GM21576 (cell line): ENCODE data around the gene RBM24.

Source experiments
- ATAC-seq: cut with Tn5 transposase; IDR thresholded peaks from one replicate; pipeline ENCODE4 v1.9.1; 2021; ENCODE audit warnings: mild to moderate bottlenecking, moderate library complexity; ENCODE audit not compliant: unreplicated experiment

RBM24 gene

GRCh38 chr6:17281100-17281496 lies at the start of gene RBM24:
TSS of gene RBM24 (plus strand) at chr6:17281361. CDS start at chr6:17281582, 221 bp downstream.
- ATAC-seq = no peak

GRCh38 chr6:17233531-17233930 lies 47.6 kb upstream of the RBM24 start:
- ATAC-seq = no peak

- no peak for ATAC-seq
Measured at GRCh38 chr6:17237246-17237645, 43.9 kb upstream of the RBM24 start.

- ATAC-seq = no peak
Measured at GRCh38 chr6:17239260-17239659, 41.9 kb upstream of the RBM24 start.

- no peak for ATAC-seq
Measured at GRCh38 chr6:17240803-17241500, 40.2 kb upstream of the RBM24 start.

- ATAC-seq = no peak
Measured at GRCh38 chr6:17242087-17242486, 39.1 kb upstream of the RBM24 start.

- ATAC-seq = no peak
Measured at GRCh38 chr6:17250237-17250636, 30.9 kb upstream of the RBM24 start.

- ATAC-seq = no peak
Measured at GRCh38 chr6:17251953-17252352, 29.2 kb upstream of the RBM24 start.

GRCh38 chr6:17258749-17259148 lies 22.4 kb upstream of the RBM24 start:
- no peak for ATAC-seq

- ATAC-seq = no peak
Measured at GRCh38 chr6:17265570-17265969, 15.6 kb upstream of the RBM24 start.

- no peak for ATAC-seq
Measured at GRCh38 chr6:17267566-17267965, 13.6 kb upstream of the RBM24 start.

GRCh38 chr6:17268114-17268513 lies 13.0 kb upstream of the RBM24 start:
- no peak for ATAC-seq

GRCh38 chr6:17269840-17270239 lies 11.3 kb upstream of the RBM24 start:
- no peak for ATAC-seq

- ATAC-seq = no peak
Measured at GRCh38 chr6:17271628-17272027, 9.5 kb upstream of the RBM24 start.

- no peak for ATAC-seq
Measured at GRCh38 chr6:17276766-17277165, 4.4 kb upstream of the RBM24 start.

- no peak for ATAC-seq
Measured at GRCh38 chr6:17277256-17277655, 3.9 kb upstream of the RBM24 start.

GRCh38 chr6:17278289-17279063 lies 2.7 kb upstream of the RBM24 start:
- ATAC-seq = no peak

GRCh38 chr6:17280138-17280537 lies 1.0 kb upstream of the RBM24 start:
- ATAC-seq = no peak

- no peak for ATAC-seq
Measured at GRCh38 chr6:17280552-17281090, 540 bp upstream of the RBM24 start.

GRCh38 chr6:17281497-17282481 lies 628 bp downstream of the RBM24 start:
- ATAC-seq = no peak

- no peak for ATAC-seq
Measured at GRCh38 chr6:17283074-17283473, 1.9 kb downstream of the RBM24 start.
